ENCODE measurements around the gene RALGAPA2. TPM values are rescaled to one million over a fixed set of nuclear protein-coding genes. Genes with fewer than 3 reads are reported as not detected.

RALGAPA2 gene
- polyA plus RNA-seq, 1 donor from 2014 or later = 5.4 TPM

DNA sequence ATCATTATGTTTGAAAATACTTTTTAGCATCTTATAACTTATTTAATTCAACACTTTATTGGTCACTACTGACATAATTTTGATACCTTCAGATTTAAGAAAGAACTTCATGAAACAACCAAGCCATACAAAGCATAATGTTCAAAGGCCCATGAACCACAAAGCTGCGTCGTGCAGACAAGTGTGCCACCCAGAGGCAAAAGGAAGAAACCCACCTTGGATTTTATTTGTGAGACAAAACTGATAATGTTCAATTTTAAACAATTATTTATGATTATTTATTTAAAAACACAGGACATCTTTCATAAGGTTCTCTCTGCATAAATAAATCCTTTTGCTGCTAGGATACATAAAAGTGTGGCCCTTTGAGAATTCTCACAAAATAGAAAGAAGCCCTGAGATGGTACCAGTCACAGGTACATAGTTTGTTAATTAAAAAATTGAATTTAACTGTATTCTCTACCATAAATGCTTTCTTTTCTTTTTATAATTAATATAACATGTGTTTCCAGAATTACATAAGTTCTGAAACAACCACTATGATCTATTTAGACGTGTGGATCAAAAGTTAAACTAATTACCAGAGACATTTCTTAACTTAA is 143.7 kb downstream of the RALGAPA2 start:
- H3K27me3 Mint-ChIP-seq = no peaks in the 10 kb centered on the region
- no peak overlapping the region for H3K4me3 Mint-ChIP-seq
- no peak overlapping the region for H3K27ac Mint-ChIP-seq
- peaks cover 14% of the 10 kb centered on the region for H3K36me3 Mint-ChIP-seq
- H3K9me3 Mint-ChIP-seq = no peaks in the 10 kb centered on the region
- no peaks in the 10 kb centered on the region for H3K4me1 Mint-ChIP-seq

- Mint-ChIP-seq H3K4me3 (no peak overlapping the region), H3K4me1 (no peaks in the 10 kb centered on the region), H3K27me3 (no peaks in the 10 kb centered on the region), H3K36me3 (peaks cover 9% of the 10 kb centered on the region), H3K9me3 (no peaks in the 10 kb centered on the region), H3K27ac (no peak overlapping the region)
Measured at GRCh38 chr20:20567712-20568111, 144.7 kb downstream of the RALGAPA2 start.

DNA sequence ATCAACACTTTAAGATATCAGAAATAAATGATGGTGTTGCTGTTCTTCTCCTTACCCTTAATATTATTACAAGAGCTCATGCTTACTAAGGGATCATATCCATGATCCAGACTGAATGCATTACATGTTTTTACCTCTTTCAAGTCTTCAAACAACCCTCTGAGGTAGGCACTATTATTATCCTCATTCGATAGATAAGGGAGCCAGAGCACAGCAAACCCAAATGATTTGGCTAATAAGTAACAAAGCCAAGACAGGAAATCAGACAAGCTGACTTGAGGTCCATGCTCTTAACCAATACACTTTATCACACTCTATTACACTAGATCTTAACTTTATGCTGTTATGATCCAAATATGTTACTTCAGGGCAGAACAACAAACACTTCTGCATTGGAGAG is 145.9 kb downstream of the RALGAPA2 start:
- Mint-ChIP-seq H3K36me3 (peaks cover 9% of the 10 kb centered on the region), H3K27ac (no peak overlapping the region), H3K4me3 (no peak overlapping the region), H3K27me3 (no peaks in the 10 kb centered on the region), H3K4me1 (no peaks in the 10 kb centered on the region), H3K9me3 (no peaks in the 10 kb centered on the region)

- H3K36me3 Mint-ChIP-seq = peaks cover 14% of the 10 kb centered on the region
- no peaks in the 10 kb centered on the region for H3K9me3 Mint-ChIP-seq
- H3K4me3 Mint-ChIP-seq = no peak overlapping the region
- H3K4me1 Mint-ChIP-seq = no peaks in the 10 kb centered on the region
- no peak overlapping the region for H3K27ac Mint-ChIP-seq
- no peaks in the 10 kb centered on the region for H3K27me3 Mint-ChIP-seq
Measured at GRCh38 chr20:20564279-20564678, 148.2 kb downstream of the RALGAPA2 start.

- H3K36me3 Mint-ChIP-seq = peaks cover 15% of the 10 kb centered on the region
- H3K27me3 Mint-ChIP-seq = no peaks in the 10 kb centered on the region
- H3K9me3 Mint-ChIP-seq = no peaks in the 10 kb centered on the region
- H3K4me1 Mint-ChIP-seq = no peaks in the 10 kb centered on the region
- H3K4me3 Mint-ChIP-seq = no peak overlapping the region
- H3K27ac Mint-ChIP-seq = no peak overlapping the region
Measured at GRCh38 chr20:20562507-20562906, 149.9 kb downstream of the RALGAPA2 start.

DNA sequence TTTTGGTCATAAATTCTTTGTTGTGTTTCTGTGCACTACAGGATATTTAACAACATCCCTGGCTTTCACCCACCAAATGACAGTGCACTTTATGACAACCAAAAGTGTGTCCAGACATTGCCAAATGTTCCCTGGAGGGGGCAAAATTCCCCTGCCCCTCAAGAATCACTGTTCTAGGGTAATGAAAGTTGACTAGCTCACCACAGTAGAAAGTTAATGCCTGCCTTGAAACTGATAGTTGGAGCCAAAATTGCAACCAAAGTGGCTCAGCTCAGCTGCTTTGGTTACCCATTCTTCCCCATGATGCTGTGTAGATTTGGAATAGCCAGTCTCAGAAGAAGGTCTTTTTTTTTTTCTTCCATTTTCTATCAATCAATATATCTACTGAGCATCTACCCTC is 150.6 kb downstream of the RALGAPA2 start:
- Mint-ChIP-seq H3K4me3 (no peak overlapping the region), H3K9me3 (no peaks in the 10 kb centered on the region), H3K36me3 (peaks cover 11% of the 10 kb centered on the region), H3K27me3 (no peaks in the 10 kb centered on the region), H3K27ac (no peak overlapping the region), H3K4me1 (no peaks in the 10 kb centered on the region)

DNA sequence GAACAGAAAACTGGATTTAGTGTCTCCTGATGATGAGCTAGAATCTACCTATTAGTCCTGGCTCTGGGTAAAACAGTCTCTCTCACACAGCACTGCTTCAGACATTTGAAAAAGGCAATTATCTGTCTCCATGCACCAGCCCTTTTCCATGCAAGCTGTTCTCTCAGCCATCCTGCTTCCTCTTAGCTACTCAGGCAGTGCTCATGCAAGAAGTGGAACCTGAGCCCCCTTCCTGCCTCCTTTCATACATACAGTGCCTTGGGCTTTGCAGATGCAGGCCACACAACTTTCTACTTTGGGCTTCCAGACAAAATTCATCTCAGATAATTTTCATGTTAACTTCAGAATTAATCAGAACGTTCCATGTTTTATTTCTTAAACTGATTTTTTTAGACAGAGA is 151.3 kb downstream of the RALGAPA2 start:
- Mint-ChIP-seq H3K4me3 (no peak overlapping the region), H3K27me3 (no peaks in the 10 kb centered on the region), H3K27ac (no peak overlapping the region), H3K36me3 (peaks cover 12% of the 10 kb centered on the region), H3K9me3 (no peaks in the 10 kb centered on the region), H3K4me1 (no peaks in the 10 kb centered on the region)

DNA sequence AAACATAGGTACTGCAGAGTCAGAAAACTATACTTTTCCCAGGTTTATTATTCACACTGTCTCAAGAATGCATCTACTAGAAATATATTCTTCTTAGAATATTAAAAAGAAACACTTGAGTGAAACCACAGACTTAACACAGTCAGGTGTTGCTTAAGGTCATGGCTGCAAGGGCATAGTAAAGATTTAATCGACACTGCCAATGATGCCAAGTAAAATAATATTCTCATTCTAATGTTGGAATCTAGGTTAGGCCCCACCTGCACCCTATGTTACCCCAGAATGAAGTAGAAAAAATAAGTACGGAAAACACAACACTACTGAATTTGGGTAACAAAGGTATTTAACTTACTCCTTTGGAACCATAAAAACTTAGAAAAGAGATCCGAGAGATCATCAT is 155.0 kb downstream of the RALGAPA2 start:
- no peaks in the 10 kb centered on the region for H3K27me3 Mint-ChIP-seq
- no peak overlapping the region for H3K27ac Mint-ChIP-seq
- H3K36me3 Mint-ChIP-seq = peaks cover 11% of the 10 kb centered on the region
- H3K9me3 Mint-ChIP-seq = peaks cover 0 to 7% (median 0%) of the 10 kb centered on the region in 3 donors
- no peaks in the 10 kb centered on the region for H3K4me1 Mint-ChIP-seq
- no peak overlapping the region for H3K4me3 Mint-ChIP-seq

GRCh38 chr20:20555838-20556237 is 156.6 kb downstream of the RALGAPA2 start:
- H3K36me3 Mint-ChIP-seq = peaks cover 11% of the 10 kb centered on the region
- no peaks in the 10 kb centered on the region for H3K27me3 Mint-ChIP-seq
- H3K27ac Mint-ChIP-seq = no peak overlapping the region
- no peak overlapping the region for H3K4me3 Mint-ChIP-seq
- no peaks in the 10 kb centered on the region for H3K4me1 Mint-ChIP-seq
- peaks cover 0 to 7% (median 0%) of the 10 kb centered on the region in 3 donors for H3K9me3 Mint-ChIP-seq

DNA sequence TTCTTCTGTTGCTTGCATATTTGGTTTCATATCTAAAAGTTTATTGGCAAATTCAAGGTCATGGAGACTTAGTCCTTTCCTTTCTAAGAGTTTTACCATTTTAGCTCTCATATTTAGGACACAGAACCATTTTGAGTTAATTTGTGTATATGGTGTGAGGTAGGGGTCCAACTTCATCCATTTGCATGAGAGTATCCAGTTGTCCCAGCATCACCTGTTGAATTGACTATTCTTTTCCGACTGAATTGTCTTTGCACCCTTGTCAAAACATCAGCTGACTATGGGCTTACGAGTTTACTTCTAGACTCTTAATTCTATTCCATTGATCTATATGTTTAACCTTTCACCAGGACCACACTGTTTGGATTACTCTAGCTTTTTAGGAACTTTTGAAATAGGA is 157.5 kb downstream of the RALGAPA2 start:
- Mint-ChIP-seq H3K27ac (no peak overlapping the region), H3K4me3 (no peak overlapping the region), H3K36me3 (peaks cover 9% of the 10 kb centered on the region), H3K27me3 (no peaks in the 10 kb centered on the region), H3K4me1 (no peaks in the 10 kb centered on the region), H3K9me3 (peaks cover 0 to 7% (median 0%) of the 10 kb centered on the region in 3 donors)

- H3K36me3 Mint-ChIP-seq = peaks cover 5% of the 10 kb centered on the region
- peaks cover 0 to 7% (median 0%) of the 10 kb centered on the region in 3 donors for H3K9me3 Mint-ChIP-seq
- no peak overlapping the region for H3K27ac Mint-ChIP-seq
- no peak overlapping the region for H3K4me3 Mint-ChIP-seq
- no peaks in the 10 kb centered on the region for H3K27me3 Mint-ChIP-seq
- peaks cover 0 to 3% (median 0%) of the 10 kb centered on the region in 3 donors for H3K4me1 Mint-ChIP-seq
Measured at GRCh38 chr20:20553541-20553940, 158.9 kb downstream of the RALGAPA2 start.

- Mint-ChIP-seq H3K27ac (peak overlapping the region in 1 of 3 donors; percentile 39), H3K27me3 (no peaks in the 10 kb centered on the region), H3K9me3 (peaks cover 0 to 7% (median 0%) of the 10 kb centered on the region in 3 donors), H3K4me1 (peaks cover 6 to 13% (median 9%) of the 10 kb centered on the region in 3 donors), H3K36me3 (peaks cover 5% of the 10 kb centered on the region), H3K4me3 (no peak overlapping the region)
Measured at GRCh38 chr20:20552076-20552475, 160.4 kb downstream of the RALGAPA2 start.

GRCh38 chr20:20551409-20551808 is 161.0 kb downstream of the RALGAPA2 start:
- H3K4me1 Mint-ChIP-seq = peaks cover 6 to 13% (median 11%) of the 10 kb centered on the region in 3 donors
- no peak overlapping the region for H3K4me3 Mint-ChIP-seq
- peaks cover 4% of the 10 kb centered on the region for H3K36me3 Mint-ChIP-seq
- H3K9me3 Mint-ChIP-seq = peaks cover 0 to 7% (median 0%) of the 10 kb centered on the region in 3 donors
- H3K27me3 Mint-ChIP-seq = no peaks in the 10 kb centered on the region
- H3K27ac Mint-ChIP-seq = no peak overlapping the region

- H3K36me3 Mint-ChIP-seq = peaks cover 6% of the 10 kb centered on the region
- no peaks in the 10 kb centered on the region for H3K9me3 Mint-ChIP-seq
- H3K27ac Mint-ChIP-seq = no peak overlapping the region
- H3K4me3 Mint-ChIP-seq = no peak overlapping the region
- no peaks in the 10 kb centered on the region for H3K27me3 Mint-ChIP-seq
- peaks cover 6 to 13% (median 11%) of the 10 kb centered on the region in 3 donors for H3K4me1 Mint-ChIP-seq
Measured at GRCh38 chr20:20549704-20550103, 162.7 kb downstream of the RALGAPA2 start.

GRCh38 chr20:20549267-20549612 is 163.2 kb downstream of the RALGAPA2 start:
- H3K9me3 Mint-ChIP-seq = no peaks in the 10 kb centered on the region
- peaks cover 6 to 13% (median 11%) of the 10 kb centered on the region in 3 donors for H3K4me1 Mint-ChIP-seq
- H3K27ac Mint-ChIP-seq = no peak overlapping the region
- H3K27me3 Mint-ChIP-seq = no peaks in the 10 kb centered on the region
- H3K4me3 Mint-ChIP-seq = no peak overlapping the region
- peaks cover 7% of the 10 kb centered on the region for H3K36me3 Mint-ChIP-seq

DNA sequence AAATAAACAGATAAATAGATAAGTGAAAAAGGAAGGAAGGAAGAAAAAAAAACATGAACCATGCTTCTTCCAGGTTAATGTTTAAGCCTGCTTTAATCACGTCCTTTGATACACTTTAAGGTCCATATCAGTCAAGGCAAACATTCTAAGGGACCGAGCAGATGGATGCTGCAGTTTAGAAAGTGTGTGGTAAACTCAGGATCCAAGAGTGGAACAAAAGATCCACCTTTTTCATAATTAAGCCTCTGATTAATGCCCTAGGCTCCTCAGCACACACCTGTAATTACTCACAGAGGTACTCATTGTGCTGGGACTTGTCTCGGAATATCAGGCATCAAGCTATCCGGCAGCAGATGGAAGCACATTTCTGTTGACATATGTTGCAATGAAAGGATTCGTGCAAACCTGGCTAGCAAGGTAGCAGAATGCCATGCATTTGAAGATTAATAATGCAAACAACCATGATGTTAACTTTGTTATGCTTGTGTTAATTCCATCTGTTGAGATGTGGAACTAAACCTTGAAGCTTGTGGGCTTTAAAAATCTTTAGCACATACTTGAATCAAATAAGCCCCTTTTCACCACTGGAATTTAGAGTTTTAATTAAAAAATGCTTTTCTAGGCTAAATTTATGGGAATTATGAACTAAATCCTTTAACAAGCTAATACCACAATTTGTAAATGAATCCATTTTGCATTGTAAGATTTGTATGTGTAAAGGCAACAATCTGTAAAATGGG is 163.7 kb downstream of the RALGAPA2 start:
- no peak overlapping the region for H3K27ac Mint-ChIP-seq
- no peaks in the 10 kb centered on the region for H3K9me3 Mint-ChIP-seq
- peaks cover 7% of the 10 kb centered on the region for H3K36me3 Mint-ChIP-seq
- H3K4me1 Mint-ChIP-seq = peaks cover 6 to 13% (median 11%) of the 10 kb centered on the region in 3 donors
- no peak overlapping the region for H3K4me3 Mint-ChIP-seq
- no peaks in the 10 kb centered on the region for H3K27me3 Mint-ChIP-seq

Data from IgD-negative memory B cell (primary cell).